ENCODE measurements around the gene PLCD3. TPM values are rescaled to one million over a fixed set of nuclear protein-coding genes. Genes with fewer than 3 reads are reported as not detected.

PLCD3 gene
- total and polyA plus RNA-seq, 2 of the 13 experiments (the other 11 are each of a cell fraction or from before 2014, with no cell fraction given) = 11.3 to 39.1 TPM

DNA sequence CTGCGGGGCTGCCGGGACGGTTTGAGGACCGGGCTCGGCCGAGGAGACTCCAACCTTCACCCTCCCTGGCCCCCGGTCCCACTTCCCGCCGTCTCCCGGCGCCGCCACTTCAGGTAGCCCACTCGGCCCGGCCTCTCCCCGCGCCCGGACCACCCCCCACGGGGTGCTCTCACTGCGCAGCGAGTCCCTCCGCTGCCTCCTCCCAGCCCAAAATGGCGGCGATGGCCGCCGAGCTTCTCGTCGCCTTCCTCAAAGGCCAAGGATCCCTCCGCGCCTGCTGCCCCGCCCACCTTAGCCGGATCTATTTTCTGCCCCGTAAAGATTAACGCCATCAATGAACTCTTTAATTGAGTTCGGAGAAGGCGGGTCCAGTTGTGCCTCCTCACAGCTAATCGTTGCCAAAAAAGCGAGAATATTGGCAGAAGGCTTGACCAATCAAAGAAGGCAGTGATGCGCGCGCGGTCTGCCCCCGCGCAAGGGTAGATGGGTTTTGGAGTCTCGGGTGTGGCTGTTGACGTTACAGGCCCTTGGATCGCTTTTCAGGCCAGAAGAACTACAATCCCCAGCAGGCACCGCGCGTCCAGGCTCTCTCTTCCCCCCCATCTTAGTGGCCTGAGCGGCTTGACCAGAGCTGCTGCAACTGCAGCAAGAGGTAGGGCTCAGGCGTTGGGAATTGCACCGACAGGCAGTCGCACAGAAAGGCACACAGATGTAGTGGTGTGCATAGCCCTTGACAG lies 29.1 kb upstream of the PLCD3 start, which contains the start of gene HEXIM2 (continued):
- TF ChIP-seq, protein P1, sequence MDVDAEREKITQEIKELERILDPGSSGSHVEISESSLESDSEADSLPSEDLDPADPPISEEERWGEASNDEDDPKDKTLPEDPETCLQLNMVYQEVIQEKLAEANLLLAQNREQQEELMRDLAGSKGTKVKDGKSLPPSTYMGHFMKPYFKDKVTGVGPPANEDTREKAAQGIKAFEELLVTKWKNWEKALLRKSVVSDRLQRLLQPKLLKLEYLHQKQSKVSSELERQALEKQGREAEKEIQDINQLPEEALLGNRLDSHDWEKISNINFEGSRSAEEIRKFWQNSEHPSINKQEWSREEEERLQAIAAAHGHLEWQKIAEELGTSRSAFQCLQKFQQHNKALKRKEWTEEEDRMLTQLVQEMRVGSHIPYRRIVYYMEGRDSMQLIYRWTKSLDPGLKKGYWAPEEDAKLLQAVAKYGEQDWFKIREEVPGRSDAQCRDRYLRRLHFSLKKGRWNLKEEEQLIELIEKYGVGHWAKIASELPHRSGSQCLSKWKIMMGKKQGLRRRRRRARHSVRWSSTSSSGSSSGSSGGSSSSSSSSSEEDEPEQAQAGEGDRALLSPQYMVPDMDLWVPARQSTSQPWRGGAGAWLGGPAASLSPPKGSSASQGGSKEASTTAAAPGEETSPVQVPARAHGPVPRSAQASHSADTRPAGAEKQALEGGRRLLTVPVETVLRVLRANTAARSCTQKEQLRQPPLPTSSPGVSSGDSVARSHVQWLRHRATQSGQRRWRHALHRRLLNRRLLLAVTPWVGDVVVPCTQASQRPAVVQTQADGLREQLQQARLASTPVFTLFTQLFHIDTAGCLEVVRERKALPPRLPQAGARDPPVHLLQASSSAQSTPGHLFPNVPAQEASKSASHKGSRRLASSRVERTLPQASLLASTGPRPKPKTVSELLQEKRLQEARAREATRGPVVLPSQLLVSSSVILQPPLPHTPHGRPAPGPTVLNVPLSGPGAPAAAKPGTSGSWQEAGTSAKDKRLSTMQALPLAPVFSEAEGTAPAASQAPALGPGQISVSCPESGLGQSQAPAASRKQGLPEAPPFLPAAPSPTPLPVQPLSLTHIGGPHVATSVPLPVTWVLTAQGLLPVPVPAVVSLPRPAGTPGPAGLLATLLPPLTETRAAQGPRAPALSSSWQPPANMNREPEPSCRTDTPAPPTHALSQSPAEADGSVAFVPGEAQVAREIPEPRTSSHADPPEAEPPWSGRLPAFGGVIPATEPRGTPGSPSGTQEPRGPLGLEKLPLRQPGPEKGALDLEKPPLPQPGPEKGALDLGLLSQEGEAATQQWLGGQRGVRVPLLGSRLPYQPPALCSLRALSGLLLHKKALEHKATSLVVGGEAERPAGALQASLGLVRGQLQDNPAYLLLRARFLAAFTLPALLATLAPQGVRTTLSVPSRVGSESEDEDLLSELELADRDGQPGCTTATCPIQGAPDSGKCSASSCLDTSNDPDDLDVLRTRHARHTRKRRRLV (CRISPR knock-in tag; IDR thresholded peaks at IDR 0.05) = peak; percentile 90; the same call in 1 of the 2 replicates
- TF ChIP-seq RCOR2 (CRISPR knock-in tag; IDR thresholded peaks at IDR 0.05) = 0 out of 2 replicates have a peak, but pooled peaks have one; percentile 9
- peak; percentile 97 for TF ChIP-seq PHF8 (CRISPR knock-in tag; IDR thresholded peaks at IDR 0.05)
- TF ChIP-seq, protein P2, sequence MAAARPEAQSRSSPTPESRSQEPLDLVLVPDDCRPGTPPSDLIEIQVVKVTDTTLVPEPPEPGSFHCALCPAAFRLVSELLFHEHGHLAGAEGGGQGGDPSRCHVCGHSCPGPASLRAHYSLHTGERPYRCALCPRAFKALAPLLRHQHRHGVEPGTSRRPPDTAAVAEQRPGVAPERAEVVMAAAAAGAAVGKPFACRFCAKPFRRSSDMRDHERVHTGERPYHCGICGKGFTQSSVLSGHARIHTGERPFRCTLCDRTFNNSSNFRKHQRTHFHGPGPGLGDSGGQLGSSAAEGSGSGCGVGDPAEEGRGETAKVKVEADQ (CRISPR knock-in tag; IDR thresholded peaks at IDR 0.05; ENCODE audit: borderline replicate concordance) = no peak
- TF ChIP-seq ZBTB38 (CRISPR knock-in tag; IDR thresholded peaks at IDR 0.05) = no peak
- no peak for TF ChIP-seq ARID2 (CRISPR knock-in tag; IDR thresholded peaks at IDR 0.05; ENCODE audit: borderline replicate concordance)
- TF ChIP-seq CBX1 (IDR thresholded peaks at IDR 0.05; ENCODE audit: low read depth) = no peak
- peak; percentile 90 for TF ChIP-seq CREB1 (IDR thresholded peaks at IDR 0.05)
- peak; percentile 96 for TF ChIP-seq CREB1 (CRISPR knock-in tag; IDR thresholded peaks at IDR 0.05)
- TF ChIP-seq MATR3 (CRISPR knock-in tag; IDR thresholded peaks at IDR 0.05) = no peak
- TF ChIP-seq, protein P3, sequence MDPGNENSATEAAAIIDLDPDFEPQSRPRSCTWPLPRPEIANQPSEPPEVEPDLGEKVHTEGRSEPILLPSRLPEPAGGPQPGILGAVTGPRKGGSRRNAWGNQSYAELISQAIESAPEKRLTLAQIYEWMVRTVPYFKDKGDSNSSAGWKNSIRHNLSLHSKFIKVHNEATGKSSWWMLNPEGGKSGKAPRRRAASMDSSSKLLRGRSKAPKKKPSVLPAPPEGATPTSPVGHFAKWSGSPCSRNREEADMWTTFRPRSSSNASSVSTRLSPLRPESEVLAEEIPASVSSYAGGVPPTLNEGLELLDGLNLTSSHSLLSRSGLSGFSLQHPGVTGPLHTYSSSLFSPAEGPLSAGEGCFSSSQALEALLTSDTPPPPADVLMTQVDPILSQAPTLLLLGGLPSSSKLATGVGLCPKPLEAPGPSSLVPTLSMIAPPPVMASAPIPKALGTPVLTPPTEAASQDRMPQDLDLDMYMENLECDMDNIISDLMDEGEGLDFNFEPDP (CRISPR knock-in tag; conservative IDR thresholded peaks at IDR 0.05) = 0 out of 2 replicates have a peak, but pooled peaks have one; percentile 54
- peak; percentile 53 for TF ChIP-seq TSC22D2 (CRISPR knock-in tag; IDR thresholded peaks at IDR 0.05; ENCODE audit: borderline replicate concordance)
- TF ChIP-seq HMG20A (CRISPR knock-in tag; IDR thresholded peaks at IDR 0.05; ENCODE audit: borderline replicate concordance) = peak; percentile 68
- no peak; the same call in 1 of the 2 replicates for TF ChIP-seq CBX5 (CRISPR knock-in tag; IDR thresholded peaks at IDR 0.05; ENCODE audit: borderline replicate concordance)
- TF ChIP-seq ZNF354B (CRISPR knock-in tag; IDR thresholded peaks at IDR 0.05) = no peak
- peak; percentile 95; the same call in 1 of the 2 replicates for TF ChIP-seq ZNF782 (CRISPR knock-in tag; IDR thresholded peaks at IDR 0.05; ENCODE audit: borderline replicate concordance)
- 0 out of 2 replicates have a peak, but pooled peaks have one; percentile 34 for TF ChIP-seq SIN3A (IDR thresholded peaks at IDR 0.05; ENCODE audit: borderline replicate concordance, low read depth, low read length)
- TF ChIP-seq ZNF234 (CRISPR knock-in tag; conservative IDR thresholded peaks at IDR 0.05) = no peak
- peak; percentile 98 for TF ChIP-seq KAT7 (CRISPR knock-in tag; IDR thresholded peaks at IDR 0.05; ENCODE audit: borderline replicate concordance)
- no peak for TF ChIP-seq RFX3 (CRISPR knock-in tag; IDR thresholded peaks at IDR 0.05)
- TF ChIP-seq, protein P4, sequence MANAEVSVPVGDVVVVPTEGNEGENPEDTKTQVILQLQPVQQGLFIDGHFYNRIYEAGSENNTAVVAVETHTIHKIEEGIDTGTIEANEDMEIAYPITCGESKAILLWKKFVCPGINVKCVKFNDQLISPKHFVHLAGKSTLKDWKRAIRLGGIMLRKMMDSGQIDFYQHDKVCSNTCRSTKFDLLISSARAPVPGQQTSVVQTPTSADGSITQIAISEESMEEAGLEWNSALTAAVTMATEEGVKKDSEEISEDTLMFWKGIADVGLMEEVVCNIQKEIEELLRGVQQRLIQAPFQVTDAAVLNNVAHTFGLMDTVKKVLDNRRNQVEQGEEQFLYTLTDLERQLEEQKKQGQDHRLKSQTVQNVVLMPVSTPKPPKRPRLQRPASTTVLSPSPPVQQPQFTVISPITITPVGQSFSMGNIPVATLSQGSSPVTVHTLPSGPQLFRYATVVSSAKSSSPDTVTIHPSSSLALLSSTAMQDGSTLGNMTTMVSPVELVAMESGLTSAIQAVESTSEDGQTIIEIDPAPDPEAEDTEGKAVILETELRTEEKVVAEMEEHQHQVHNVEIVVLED (CRISPR knock-in tag; IDR thresholded peaks at IDR 0.05; ENCODE audit: borderline replicate concordance) = peak; percentile 89
- TF ChIP-seq MAFK (conservative IDR thresholded peaks at IDR 0.05 in 1 of 2, IDR thresholded peaks at IDR 0.05 in 1 of 2; ENCODE audit: low read length in 2 of 2) = peak; percentile 0 to 1; a peak in 1 of 4 replicates
